GM12864 (cell line): Measurements from ENCODE around the gene CD244.

Experiments
- DNase-seq: peaks from one replicate; pipeline ENCODE4 v3.0.0-alpha.2; 2011; ENCODE audit warnings: low read depth
- H3K4me3 ChIP-seq: 2 replicates; pipeline ENCODE4 v1.5.1; 2011; ENCODE audit warnings: mild to moderate bottlenecking, low read depth, low read length, control low read depth
- TF ChIP-seq, protein P1 (sequence below): IDR thresholded peaks from 2 replicates; pipeline ENCODE4 v1.5.1; 2011; ENCODE audit warnings: low read depth, mild to moderate bottlenecking, moderate library complexity, low read length, control low read depth, inconsistent platforms; ENCODE audit errors: missing control alignments

CD244 gene

DNA sequence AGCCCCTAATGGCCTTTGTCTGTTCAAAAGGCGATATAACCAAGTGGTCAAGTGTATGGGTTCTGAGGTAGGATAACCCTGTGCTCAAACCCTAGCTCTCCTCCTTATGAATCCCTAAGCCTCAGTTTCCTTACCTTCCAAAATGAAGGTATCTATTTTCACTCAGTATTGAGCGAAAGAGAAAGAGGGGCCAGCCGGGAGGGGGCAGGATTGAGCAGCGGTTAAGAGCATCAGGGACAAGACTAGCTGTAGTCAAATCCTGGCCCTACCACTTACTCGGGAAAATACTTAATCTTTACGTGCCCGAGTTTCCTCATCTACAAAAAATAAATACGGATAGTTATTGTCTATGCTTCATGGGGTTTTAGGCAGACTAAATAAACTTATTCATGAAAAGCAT is 41.1 kb downstream of the CD244 start:
- TF ChIP-seq, protein P1, sequence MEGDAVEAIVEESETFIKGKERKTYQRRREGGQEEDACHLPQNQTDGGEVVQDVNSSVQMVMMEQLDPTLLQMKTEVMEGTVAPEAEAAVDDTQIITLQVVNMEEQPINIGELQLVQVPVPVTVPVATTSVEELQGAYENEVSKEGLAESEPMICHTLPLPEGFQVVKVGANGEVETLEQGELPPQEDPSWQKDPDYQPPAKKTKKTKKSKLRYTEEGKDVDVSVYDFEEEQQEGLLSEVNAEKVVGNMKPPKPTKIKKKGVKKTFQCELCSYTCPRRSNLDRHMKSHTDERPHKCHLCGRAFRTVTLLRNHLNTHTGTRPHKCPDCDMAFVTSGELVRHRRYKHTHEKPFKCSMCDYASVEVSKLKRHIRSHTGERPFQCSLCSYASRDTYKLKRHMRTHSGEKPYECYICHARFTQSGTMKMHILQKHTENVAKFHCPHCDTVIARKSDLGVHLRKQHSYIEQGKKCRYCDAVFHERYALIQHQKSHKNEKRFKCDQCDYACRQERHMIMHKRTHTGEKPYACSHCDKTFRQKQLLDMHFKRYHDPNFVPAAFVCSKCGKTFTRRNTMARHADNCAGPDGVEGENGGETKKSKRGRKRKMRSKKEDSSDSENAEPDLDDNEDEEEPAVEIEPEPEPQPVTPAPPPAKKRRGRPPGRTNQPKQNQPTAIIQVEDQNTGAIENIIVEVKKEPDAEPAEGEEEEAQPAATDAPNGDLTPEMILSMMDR: no peak
- no peak for DNase-seq

DNA sequence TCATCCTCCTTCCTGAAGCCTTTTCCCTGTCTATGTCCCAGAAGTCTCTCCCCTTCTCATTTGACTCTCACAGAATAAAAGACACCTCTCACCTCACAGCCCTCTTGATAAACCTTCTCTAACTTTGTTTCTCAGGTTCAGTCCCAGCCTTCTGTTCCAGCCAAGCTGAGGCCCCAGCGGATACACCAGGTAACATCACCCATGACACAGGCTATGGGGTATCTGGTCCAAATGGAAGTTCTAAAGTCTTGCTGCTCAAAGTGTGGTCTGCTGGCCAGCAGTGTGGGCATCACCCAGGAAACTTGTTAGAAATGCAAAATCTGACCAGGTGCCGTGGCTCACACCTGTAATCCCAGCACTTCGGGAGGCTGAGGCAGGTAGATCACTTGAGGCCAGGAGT is 43.5 kb downstream of the CD244 start:
- TF ChIP-seq, protein P1: no peak

More for the DNA sequence above, 41.1 kb downstream of the CD244 start:
- no peak overlapping the region for H3K4me3 ChIP-seq

DNA sequence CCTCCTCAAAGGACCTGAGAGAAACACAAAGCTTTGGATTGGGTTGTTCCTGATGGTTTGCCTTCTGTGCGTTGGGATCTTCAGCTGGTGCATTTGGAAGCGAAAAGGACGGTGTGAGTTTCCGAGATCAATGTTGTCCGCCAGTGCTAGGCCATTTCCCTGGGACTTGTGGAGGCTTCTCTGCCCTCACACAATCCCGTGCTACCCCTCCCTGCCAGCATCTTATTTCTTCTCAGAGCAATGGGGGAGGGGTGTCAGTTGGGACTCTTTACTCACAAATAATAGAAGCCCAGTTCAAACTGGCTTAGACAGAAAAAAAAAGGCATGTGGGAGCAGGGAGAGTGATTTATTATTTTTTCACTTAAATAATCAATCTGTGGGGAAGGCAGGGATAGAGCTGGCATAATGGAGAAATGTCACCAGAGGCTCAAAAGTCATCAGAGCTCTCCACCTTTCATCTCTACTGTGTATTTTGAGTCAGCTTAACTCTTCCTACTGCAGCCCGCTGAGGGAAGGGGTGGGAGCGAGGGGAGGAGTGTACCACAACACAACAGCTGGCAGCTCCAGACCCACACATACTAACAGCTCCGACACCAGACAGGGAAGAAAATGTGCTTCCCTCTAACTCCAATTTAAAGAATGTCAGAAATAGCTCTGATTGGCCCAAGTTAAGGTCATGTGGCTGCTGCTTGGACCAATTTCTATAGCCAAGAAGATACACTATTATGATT is 44.3 kb downstream of the CD244 start:
- no peak for DNase-seq
- TF ChIP-seq, protein P1: no peak
- no peak overlapping the region for H3K4me3 ChIP-seq

More for the DNA sequence above, 43.5 kb downstream of the CD244 start:
- DNase-seq: no peak
- H3K4me3 ChIP-seq: no peak overlapping the region

DNA sequence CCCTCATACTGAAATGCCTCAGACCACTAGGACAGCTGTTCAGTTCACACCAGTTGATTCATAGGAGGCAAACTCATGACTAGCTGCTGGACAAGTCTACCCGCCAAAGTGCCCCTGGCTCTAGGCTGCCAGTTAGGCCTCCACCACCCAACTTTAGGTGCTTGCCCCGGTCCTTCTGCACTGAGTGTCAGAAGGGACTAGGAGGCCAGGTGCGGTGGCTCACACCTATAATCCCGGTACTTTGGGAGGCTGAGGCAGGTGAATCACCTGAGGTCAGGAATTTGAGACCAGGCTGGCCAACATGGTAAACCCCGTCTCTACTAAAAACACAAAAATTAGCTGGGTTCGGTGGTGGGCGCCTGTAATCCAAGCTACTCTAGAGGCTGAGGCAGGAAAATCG is 47.8 kb downstream of the CD244 start:
- H3K4me3 ChIP-seq: no peak overlapping the region
- TF ChIP-seq, protein P1: no peak
- DNase-seq: no peak

DNA sequence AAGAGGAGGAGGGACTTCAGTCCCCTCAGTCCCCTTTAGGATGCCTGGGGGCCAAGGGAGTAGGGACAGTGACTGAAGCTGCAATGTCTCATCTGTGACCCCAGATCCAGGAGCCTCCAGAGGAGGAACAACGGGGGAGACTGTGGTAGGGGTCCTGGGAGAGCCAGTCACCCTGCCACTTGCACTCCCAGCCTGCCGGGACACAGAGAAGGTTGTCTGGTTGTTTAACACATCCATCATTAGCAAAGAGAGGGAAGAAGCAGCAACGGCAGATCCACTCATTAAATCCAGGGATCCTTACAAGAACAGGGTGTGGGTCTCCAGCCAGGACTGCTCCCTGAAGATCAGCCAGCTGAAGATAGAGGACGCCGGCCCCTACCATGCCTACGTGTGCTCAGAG is 48.4 kb downstream of the CD244 start:
- H3K4me3 ChIP-seq: no peak overlapping the region
- DNase-seq: no peak
- TF ChIP-seq, protein P1: no peak

DNA sequence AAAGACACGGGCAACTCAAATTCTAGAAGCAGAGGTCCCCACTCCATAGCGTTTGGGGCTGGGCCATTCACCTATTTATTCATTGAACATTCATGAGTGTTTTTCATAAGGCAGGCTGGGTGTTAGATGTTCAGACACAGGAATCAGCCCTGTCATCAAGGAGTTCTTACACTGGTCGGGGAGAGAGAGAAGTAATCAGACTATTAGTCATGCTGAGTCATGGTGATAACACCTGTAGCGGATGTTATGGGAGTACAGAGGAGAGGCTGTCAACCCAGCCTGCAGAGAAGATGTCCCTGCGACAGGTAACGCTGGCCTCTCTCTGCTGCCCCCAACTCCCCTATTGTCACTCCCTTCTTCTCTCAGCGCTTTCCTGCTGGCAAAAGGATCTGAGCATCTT is 49.5 kb downstream of the CD244 start:
- DNase-seq: no peak
- H3K4me3 ChIP-seq: no peak overlapping the region
- TF ChIP-seq, protein P1: no peak

DNA sequence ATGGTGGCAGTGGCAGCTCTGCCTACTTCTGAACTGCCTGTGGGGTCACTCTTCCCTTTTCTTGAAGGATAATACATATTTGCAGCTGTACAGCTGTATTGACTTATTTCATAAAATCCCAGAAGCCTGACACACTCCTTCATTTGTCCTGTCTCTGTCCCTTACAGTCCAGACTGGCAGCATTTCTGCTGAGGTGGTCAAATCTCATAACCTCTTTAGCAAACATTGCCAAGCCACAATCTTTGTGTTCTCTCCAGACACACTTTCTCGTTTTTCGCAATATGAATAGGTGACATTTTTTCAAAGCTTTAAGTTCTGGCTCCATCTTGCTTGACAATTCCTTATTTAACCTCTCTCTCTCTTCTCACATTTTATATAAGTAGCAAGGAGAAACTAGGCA is 51.5 kb downstream of the CD244 start:
- TF ChIP-seq, protein P1: no peak
- no peak overlapping the region for H3K4me3 ChIP-seq
- no peak for DNase-seq
